ENCODE results near the gene THSD4. TPM values are rescaled to one million over a fixed set of nuclear protein-coding genes. Genes with fewer than 3 reads are reported as not detected.

Gene THSD4
- total and polyA plus RNA-seq, 7 donors: 1.4 to 7.8 (median 2.2) TPM

- Histone ChIP-seq H3K27ac (no peak overlapping the region), H3K9me3 (no peaks in the 10 kb centered on the region), H3K4me1 (no peaks in the 10 kb centered on the region), H3K4me3 (no peak overlapping the region), H3K36me3 (no peaks in the 10 kb centered on the region), H3K27me3 (no peaks in the 10 kb centered on the region)
- intact Hi-C loops (cut with DNase I): no loop called here
- DNase-seq: no peak
- 66 to 74% methylated on average over 3 of the region's 3 CpGs for WGBS, 2 donors
- TF ChIP-seq CTCF (IDR thresholded peaks at IDR 0.05) (no peak), POLR2AphosphoS5 (IDR thresholded peaks at IDR 0.05) (no peak), POLR2A (IDR thresholded peaks at IDR 0.05) (no peak), EP300 (IDR thresholded peaks at IDR 0.05) (no peak)
These were observed 83.6 kb downstream of the THSD4 start for GRCh38 chr15:71198846-71199245.

GRCh38 chr15:71199384-71200351, 84.4 kb downstream of the THSD4 start:
- no peaks in the 10 kb centered on the region for H3K36me3 ChIP-seq
- H3K27me3 ChIP-seq: no peaks in the 10 kb centered on the region
- DNase-seq: no peak
- no peak overlapping the region for H3K27ac ChIP-seq
- H3K9me3 ChIP-seq: no peaks in the 10 kb centered on the region
- no peak overlapping the region for H3K4me3 ChIP-seq
- intact Hi-C loops (cut with DNase I): no loop called here
- TF ChIP-seq CTCF (IDR thresholded peaks at IDR 0.05): no peak
- TF ChIP-seq POLR2AphosphoS5 (IDR thresholded peaks at IDR 0.05): no peak
- no peak for TF ChIP-seq POLR2A (IDR thresholded peaks at IDR 0.05)
- no peak for TF ChIP-seq EP300 (IDR thresholded peaks at IDR 0.05)
- 75 to 84% methylated on average over 6 of the region's 6 CpGs for WGBS, 2 donors
- H3K4me1 ChIP-seq: no peaks in the 10 kb centered on the region

GRCh38 chr15:71201477-71201876, 86.2 kb downstream of the THSD4 start:
- WGBS, 2 donors: 45 to 53% methylated on average over 9 of the region's 9 CpGs
- DNase-seq: no peak

GRCh38 chr15:71202712-71203111, 87.4 kb downstream of the THSD4 start:
- no peak for TF ChIP-seq EP300 (IDR thresholded peaks at IDR 0.05)
- no peak for TF ChIP-seq CTCF (IDR thresholded peaks at IDR 0.05)
- TF ChIP-seq POLR2A (IDR thresholded peaks at IDR 0.05): no peak
- TF ChIP-seq POLR2AphosphoS5 (IDR thresholded peaks at IDR 0.05): no peak

More at GRCh38 chr15:71201477-71201876, 86.2 kb downstream of the THSD4 start:
- TF ChIP-seq POLR2AphosphoS5 (IDR thresholded peaks at IDR 0.05): no peak
- no peak for TF ChIP-seq EP300 (IDR thresholded peaks at IDR 0.05)
- no peak for TF ChIP-seq CTCF (IDR thresholded peaks at IDR 0.05)
- no peak for TF ChIP-seq POLR2A (IDR thresholded peaks at IDR 0.05)
- intact Hi-C loops (cut with DNase I): no loop called here
- H3K27me3 ChIP-seq: no peaks in the 10 kb centered on the region
- no peak overlapping the region for H3K27ac ChIP-seq
- H3K36me3 ChIP-seq: no peaks in the 10 kb centered on the region
- H3K4me1 ChIP-seq: no peaks in the 10 kb centered on the region
- H3K4me3 ChIP-seq: no peak overlapping the region
- H3K9me3 ChIP-seq: no peaks in the 10 kb centered on the region

More at GRCh38 chr15:71202712-71203111, 87.4 kb downstream of the THSD4 start:
- 84 to 90% methylated on average over 6 of the region's 6 CpGs for WGBS, 2 donors
- intact Hi-C loops (cut with DNase I): no loop called here
- Histone ChIP-seq H3K9me3 (no peaks in the 10 kb centered on the region), H3K4me3 (no peak overlapping the region), H3K4me1 (no peaks in the 10 kb centered on the region), H3K36me3 (no peaks in the 10 kb centered on the region), H3K27ac (no peak overlapping the region), H3K27me3 (no peaks in the 10 kb centered on the region)
- DNase-seq: no peak

Data from sigmoid colon (tissue), 7 donors.